ENCODE data around the gene TGFBR1. TPM values are rescaled to one million over a fixed set of nuclear protein-coding genes. Genes with fewer than 3 reads are reported as not detected.
"Not testable (repeated sequence)": the region's sequence is repeated elsewhere in the genome, so short reads cannot be mapped to it uniquely, and the experiment has no call there.

Gene TGFBR1
- total RNA-seq, 1 donor, result 15.3 TPM

DNA sequence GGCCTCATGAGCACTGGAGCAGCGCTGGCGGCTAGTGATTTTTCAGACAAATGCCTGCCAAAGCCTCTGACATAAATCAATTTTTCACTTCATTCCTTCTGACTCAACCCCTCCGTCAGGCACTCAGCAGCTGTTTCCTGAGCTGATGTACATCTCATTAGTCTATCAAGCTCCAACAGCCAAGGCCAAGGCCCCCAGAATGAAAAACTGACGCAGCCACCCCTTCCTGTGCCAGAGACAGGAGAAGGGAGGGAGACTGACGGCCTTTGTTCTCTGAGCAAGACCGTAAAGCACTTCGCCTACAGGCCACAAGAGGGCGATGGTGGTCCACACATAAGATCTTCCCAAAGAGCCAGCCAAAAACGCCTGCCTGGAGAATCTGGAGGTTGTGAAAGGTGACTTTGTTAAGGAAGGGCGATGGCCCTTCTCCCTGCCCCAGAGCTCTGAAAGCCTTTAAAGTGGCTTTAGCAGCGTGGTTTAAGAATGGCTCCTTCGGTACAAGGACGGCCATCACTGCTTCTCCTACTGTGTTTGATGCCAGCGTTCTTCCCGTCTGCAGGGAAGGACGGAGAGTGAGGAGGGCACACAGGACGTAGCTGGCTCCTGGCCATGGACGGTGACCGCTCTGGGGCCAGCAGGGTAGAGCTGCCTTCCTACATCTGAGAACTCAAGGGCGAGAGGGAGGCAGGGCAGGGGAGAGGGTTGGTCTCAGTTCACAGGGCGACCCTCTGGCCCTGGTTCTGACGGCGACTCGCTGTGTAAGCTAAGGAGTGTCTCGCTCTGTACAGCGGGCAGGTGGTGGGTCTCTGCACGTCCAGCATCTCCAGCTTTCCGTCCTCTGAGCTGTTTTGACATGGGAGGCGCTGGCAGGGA lies 79.8 kb downstream of the TGFBR1 start:
- peak; percentile 50 to 98 (median 94) for DNase-seq (ENCODE audit: low read depth in 2 of 3, low spot score in 2 of 3)

DNA sequence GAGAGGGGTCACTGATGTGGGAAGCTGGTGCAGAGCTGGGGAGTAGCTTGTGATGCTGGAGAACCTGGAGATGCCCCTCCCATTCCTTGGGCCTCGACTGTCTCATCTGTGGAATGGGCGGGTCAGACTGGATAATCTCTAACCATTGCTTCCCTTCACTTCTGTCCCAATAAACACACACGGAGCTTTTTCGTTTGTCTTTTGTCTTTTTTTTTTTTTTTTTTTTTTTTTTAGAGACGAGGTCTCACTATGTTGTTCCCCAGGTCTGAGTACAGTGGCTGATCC lies 80.4 kb downstream of the TGFBR1 start:
- DNase-seq (ENCODE audit: low read depth in 2 of 3, low spot score in 2 of 3), result no peak

DNA sequence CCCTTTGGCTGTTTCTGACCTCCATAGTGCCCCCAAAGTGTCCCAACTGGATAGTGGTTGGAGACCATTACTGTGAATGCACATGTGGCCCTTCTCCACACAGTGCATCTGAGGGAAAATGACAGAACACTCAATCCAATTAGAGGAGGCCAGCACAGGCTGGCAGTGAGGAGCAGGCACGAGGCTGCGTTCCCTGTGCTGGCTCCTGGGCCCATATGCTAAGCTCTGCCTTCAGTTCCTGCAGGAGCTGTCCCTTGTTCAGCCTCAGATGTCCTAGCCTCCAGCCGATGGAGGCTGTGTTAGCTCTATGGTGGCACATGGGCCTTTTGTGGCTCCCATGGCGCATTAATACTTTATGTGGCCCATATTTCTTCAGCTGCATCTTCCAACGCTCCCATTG lies 81.0 kb downstream of the TGFBR1 start:
- no peak for DNase-seq (ENCODE audit: low read depth in 2 of 3, low spot score in 2 of 3)

DNA sequence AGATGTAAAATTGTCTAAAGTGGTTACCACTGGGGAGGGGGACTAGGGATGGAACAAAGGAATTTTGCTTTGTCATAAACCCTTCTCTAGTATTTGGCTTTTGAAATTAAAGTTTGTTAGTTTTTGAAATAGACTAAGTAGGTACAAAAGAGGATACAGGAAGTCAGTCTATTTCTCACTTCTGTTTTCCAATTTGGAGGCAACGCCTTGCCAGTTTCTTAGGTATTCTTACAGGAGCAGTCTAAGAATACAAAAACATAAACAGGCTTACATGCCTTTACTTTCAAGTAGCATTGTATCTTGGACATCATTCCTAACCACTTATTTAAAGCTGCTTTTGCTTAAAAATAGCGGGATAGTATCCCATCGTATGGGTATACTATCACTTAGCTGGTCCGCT lies 82.4 kb downstream of the TGFBR1 start:
- DNase-seq (ENCODE audit: low read depth in 2 of 3, low spot score in 2 of 3), result no peak

DNA sequence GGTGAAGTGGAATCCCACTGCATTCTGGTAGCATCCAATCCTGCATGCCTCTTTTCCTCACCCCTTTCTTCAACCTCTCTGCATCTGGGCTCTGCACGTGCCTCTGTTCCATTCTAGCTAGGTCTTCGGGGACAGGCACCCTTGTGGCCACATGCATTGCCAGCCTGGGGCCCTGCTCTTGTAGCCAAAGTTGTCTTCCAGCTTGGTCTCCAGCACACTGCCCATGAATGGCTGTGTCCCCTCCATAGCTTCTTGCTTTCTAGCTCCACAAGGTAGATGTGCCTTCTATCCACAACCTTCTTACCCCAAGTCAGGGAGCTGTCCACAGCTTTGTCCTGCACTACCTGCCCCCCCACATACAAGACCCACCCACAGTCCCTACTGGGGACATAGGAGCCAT lies 84.3 kb downstream of the TGFBR1 start:
- no peak for DNase-seq (ENCODE audit: low read depth in 2 of 3, low spot score in 2 of 3)

DNA sequence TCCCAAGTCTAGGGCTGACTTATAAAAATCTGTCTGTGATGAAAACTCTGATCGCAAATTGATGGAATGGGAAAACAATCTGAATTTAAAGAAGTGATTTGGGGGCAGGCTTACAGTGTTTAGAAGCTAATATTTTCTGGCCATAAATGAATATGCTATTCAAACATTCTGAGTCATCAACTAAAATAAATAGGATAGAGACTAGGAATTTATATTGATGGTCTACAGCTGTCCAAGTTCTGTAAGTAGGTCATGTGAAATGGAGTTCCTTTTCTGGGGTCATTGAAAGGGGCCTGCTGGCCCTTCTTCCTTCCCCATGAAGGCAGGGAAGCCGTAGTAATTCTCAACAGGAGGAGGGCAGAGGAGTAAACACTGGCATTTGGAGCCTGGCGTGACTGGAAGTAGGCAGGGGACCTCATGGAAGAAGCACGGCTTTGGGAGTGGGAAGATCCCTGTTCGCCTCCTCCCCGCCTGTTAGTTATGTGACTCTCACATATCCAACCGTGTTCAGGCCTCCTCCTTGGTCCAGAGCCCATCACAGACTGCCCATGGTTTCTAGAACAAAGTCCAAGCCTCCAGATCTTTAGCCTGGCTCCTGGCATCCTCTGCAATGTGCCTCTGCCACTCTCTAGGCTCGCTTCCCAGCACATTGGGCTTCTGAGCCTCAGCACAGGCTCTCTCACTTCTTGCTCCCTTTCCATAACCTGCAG lies 85.1 kb downstream of the TGFBR1 start:
- DNase-seq (ENCODE audit: low read depth in 2 of 3, low spot score in 2 of 3), result no peak

DNA sequence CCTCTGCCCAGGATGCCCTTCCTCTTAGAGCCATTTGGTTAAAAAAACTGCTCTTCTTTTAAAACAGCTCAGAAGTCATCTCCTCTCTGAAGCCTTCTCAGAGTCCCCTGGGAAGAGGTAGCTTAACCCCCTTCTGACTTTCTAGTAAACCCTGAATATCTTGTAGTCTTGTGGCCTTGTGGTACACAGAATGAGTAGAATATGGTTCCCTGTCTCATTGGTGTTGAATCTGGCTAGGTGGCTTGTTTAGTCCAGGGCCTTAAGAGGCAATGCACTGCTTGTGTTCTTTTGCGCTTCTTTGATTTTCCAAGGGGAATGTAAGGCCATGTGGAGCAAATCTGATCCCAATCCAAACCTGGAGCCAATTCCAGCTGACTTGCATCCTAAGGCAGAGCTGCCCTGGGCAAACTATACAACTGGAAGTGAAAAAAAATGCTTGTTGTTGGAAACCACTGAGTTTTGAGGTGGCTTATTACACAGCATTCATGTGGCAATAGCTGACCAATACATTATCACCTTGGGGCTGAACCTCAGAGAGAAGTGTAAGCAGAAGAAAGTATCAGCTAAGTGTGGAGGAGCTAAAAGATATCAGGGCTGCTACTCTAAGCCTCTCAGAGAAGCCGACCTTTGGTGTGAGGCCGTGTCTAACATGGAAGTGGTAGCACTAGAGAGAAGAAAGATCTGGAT lies 85.8 kb downstream of the TGFBR1 start:
- no peak for DNase-seq (ENCODE audit: low read depth in 2 of 3, low spot score in 2 of 3)

DNA sequence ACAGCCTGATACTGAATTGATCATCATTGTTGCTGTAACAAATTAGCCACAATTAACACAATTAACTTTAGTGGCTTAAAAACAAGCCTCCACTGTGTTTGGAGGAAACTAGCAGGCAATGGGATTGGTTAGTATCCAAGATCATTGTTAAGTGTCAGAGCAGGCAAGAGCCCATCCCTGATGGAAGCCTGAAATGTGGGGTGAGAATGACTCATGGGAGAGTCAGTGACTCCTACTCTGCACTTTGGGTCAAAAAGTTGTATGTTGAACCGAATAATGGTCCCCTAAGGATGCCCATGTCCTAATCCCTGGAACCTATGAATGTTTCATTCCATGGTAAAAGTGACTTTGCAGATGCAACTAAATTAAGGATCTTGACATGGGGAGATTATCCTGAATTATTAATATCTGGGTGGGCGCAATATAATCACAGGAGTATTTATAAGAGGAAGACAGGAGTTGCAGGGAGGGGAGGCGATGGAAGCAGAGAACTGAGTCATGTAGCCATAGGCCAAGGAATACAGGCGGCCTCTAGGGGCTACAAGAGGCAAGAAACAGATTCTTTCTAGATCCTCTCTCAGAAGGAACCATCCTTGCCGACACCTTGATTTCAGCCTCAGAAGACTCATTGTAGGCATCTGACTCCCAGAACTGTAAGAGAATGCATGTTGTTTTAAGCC lies 88.0 kb downstream of the TGFBR1 start:
- DNase-seq (ENCODE audit: low read depth in 2 of 3, low spot score in 2 of 3), result peak in 1 of 3 donors; percentile 16

DNA sequence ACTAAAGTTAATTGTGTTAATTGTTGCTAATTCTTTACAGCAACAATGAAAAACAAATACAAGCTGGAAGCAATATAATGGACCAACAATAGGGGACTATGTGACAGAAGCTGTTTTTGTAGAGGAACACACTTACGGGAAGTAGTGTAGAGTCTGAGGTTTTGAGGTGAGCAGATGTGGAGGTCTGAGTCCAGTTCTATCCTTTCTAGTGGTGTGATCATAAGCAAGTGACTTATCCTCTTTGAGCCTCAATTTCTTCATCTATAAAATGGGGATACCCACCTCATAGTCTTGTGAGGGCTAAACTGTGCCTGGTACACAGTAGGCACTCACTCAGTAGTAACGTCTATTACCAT lies 88.5 kb downstream of the TGFBR1 start:
- DNase-seq (ENCODE audit: low read depth in 2 of 3, low spot score in 2 of 3), result peak in 1 of 3 donors; percentile 21

DNA sequence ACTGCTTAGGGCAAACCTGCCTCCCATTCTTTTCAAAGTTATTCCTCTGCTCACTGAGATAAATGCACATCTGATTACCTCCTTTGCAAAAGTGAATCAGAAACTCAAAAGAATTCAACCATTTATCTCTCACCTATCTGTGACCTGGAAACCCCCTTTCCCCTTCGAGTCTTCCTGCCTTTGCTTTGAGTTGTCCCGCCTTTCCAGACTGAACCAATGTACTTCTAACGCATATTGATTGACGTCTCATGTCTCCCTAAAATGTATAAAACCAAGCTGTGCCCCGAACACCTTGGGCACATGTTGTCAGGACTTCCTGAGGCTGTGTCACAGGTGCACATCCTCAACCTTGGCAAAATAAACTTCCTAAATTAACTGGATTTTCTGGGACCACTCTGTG lies 91.6 kb downstream of the TGFBR1 start:
- not testable (repeated sequence) for DNase-seq (ENCODE audit: low read depth in 2 of 3, low spot score in 2 of 3)

DNA sequence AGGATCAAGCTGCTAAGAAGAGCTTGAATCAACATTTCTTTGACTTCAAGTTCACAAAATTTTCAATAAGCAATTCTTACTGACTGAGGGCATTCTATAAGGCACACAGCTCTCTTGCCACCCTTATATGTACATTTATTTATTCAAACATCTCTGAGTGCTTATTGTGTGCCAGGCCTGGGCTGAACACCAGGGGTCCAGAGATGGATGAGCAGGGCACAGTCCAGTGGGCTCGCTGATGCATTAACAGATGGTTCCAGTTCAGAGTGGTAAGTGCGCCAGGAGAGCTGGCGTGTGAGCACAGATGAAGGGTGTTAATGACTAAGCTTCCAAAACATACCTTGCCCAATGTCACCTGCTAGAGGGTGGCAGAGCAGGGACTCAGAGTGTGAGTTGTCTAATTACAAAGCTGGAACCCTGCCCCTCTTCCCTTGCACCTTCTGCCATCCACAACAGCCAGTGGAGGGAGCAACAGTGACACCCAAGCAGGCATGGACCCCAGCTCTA lies 92.3 kb downstream of the TGFBR1 start:
- DNase-seq (ENCODE audit: low read depth in 2 of 3, low spot score in 2 of 3), result no peak

DNA sequence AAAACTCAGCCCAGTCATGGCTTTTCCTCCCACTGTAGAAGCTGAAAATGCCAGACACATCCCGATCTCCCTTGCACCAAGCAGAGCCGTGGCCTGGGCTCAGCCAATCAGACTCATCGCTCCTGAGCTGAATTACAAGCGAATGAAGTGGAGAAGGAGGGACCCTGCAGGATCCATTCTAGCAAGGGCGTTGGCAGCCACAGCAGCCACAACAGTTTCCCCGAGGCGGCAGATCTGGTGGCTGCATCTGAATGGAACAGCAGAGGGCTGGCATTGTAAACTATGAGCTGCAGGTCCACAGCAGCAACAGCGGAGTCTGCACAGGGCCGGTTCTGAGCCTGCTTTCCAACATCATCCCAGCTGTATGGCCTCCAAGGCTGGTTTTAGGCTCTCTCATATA lies 93.1 kb downstream of the TGFBR1 start:
- no peak for DNase-seq (ENCODE audit: low read depth in 2 of 3, low spot score in 2 of 3)

DNA sequence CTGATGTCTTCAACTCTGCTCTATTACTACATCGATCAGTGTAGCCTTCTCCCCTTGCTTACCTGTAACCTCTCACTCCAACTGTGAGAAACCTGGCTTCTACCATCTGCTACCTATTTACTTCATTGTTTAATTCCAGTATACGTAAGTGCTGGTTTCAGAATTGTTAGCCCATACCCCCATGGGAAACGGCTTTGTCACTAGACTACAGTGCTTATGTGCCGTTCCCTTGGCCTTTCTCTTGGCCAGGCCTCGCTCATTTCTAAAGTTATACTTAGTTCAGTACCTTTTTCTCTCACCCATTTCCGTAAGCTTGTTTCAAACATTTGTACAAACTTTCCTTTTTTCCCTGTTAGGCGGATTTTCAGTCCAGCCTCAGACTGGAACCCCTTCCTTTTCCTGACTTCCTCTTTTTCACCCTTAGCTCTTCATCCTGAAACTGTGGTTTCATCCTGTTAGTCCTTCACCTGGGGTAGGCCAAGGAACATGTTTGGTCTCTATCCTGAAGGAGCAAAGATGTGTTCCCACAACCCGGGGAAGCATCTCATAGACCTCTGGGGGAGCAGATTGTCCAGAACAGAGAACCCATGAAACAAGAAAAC lies 95.1 kb downstream of the TGFBR1 start:
- DNase-seq (ENCODE audit: low read depth in 2 of 3, low spot score in 2 of 3), result no peak

DNA sequence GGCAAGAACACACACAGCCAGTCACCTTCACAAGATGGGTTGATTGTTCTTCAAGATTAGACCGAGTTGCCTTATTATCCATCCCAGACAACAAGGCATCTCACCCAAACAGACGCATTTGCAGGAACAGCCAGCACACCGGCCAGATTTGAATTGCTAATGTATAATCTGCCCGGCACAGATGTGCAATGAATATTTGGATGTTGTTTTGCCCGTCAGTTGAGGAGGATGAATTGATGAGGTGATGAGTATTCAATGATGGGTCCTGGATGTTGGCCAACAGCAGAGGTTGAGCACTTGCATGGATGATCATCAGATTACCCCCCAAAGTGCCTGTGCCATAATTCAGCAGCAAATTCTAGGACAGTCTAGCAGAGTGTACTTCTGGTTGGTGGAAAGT lies 96.7 kb downstream of the TGFBR1 start:
- DNase-seq (ENCODE audit: low read depth in 2 of 3, low spot score in 2 of 3), result no peak

Small RNA genes within 50 kb of the gene (small RNA-seq; reads per million reads assigned to genes)
- not detected for gene RN7SL794P
- not detected for gene RNA5SP290

Other genes with a start within 250 kb of the TGFBR1 start
- under 0.01 TPM for gene COL15A1, start 161.2 kb upstream of the TGFBR1 start, total RNA-seq
- 27.5 TPM for gene ALG2, start 116.8 kb downstream of the TGFBR1 start, total RNA-seq
- 88.1 TPM for gene SEC61B, start 117.2 kb downstream of the TGFBR1 start, total RNA-seq